ENCODE results near the gene SIX2. TPM values are rescaled to one million over a fixed set of nuclear protein-coding genes. Genes with fewer than 3 reads are reported as not detected.

SIX2 gene
- total and polyA plus RNA-seq, 9 of the 15 experiments (the other 6 are each of a cell fraction or from before 2014, with no cell fraction given) = not detected

- no peak overlapping the region for H2AFZ ChIP-seq (ENCODE audit: low read depth, low read length)
- H3K9ac ChIP-seq (ENCODE audit: insufficient read depth in 1 of 2, low read depth in 2 of 2, low read length in 2 of 2) = no peak overlapping the region
- H3K4me1 ChIP-seq (replicated peaks in 1 of 2; ENCODE audit: control insufficient read depth in 2 of 2, insufficient read depth in 2 of 2, low read length in 2 of 2) = no peaks in the 10 kb centered on the region
- POLR2A ChIA-PET = no interaction called here
- intact Hi-C loops (cut with micrococcal nuclease) (no loop called here), in situ Hi-C loops (cut with MboI) (no loop called here)
- no peak overlapping the region for H3K4me3 ChIP-seq
- H3K9me3 ChIP-seq (replicated peaks; ENCODE audit: control insufficient read depth, insufficient read depth, low read depth, low read length) = no peaks in the 10 kb centered on the region
- no TSS peak for BruUV-seq (replicated peaks)
- no peak overlapping the region for H3K27ac ChIP-seq (ENCODE audit: extremely low read depth, low read depth, low read length)
- peak in 1 of 2 experiments; percentile 29; a peak in 1 of 4 replicates for TF ChIP-seq FOXA3 (CRISPR knock-in tag; conservative IDR thresholded peaks at IDR 0.05 in 1 of 2, IDR thresholded peaks at IDR 0.05 in 1 of 2)
- no peak for TF ChIP-seq ZNF609 (CRISPR knock-in tag; IDR thresholded peaks at IDR 0.05; ENCODE audit: borderline replicate concordance)
- TF ChIP-seq COPS2 (conservative IDR thresholded peaks at IDR 0.05) = no peak
- no peak for TF ChIP-seq ZNF274 (IDR thresholded peaks at IDR 0.05; ENCODE audit: borderline replicate concordance, low read depth, low read length)
- no peak for TF ChIP-seq HNRNPLL (IDR thresholded peaks at IDR 0.05; ENCODE audit: low read depth, low read length, poor library complexity, severe bottlenecking)
- FAIRE-seq (no peak), ATAC-seq (no peak), DNase-seq (ENCODE audit: extremely low read depth in 1 of 4, low spot score in 3 of 4) (no peak)
- CTCF ChIA-PET (ENCODE audit: low intra/inter-chr PET ratio) = no interaction called here
- WGBS (ENCODE audit: insufficient coverage, low coverage, missing lambda C conversion rate) = 0% methylated on average over 3 of the region's 3 CpGs
- peaks cover 4 to 30% of the 10 kb centered on the region in 2 experiments; a peak in 3 of 5 replicates for H3K27me3 ChIP-seq (ENCODE audit: control insufficient read depth in 2 of 2, insufficient read depth in 2 of 2, low read length in 2 of 2)
- no peaks in the 10 kb centered on the region for H3K79me2 ChIP-seq (ENCODE audit: control insufficient read depth, insufficient read depth, low read length)
- no peaks in the 10 kb centered on the region for H4K20me1 ChIP-seq (replicated peaks; ENCODE audit: control insufficient read depth, insufficient read depth, low read length)
- no peaks in the 10 kb centered on the region for H3K9me1 ChIP-seq (ENCODE audit: control insufficient read depth, insufficient read depth, low read length)
- H3K4me2 ChIP-seq (ENCODE audit: insufficient read depth, low read length) = no peak overlapping the region
- no peaks in the 10 kb centered on the region for H3K36me3 ChIP-seq (ENCODE audit: control insufficient read depth, insufficient read depth, low read length)
Observed at GRCh38 chr2:45045706-45046105, 36.5 kb upstream of the SIX2 start.

Measured in K562 (cell line).